Fibroblast of peridontal ligament (primary cell): ENCODE results near the gene CDK5RAP1.
"Not testable (repeated sequence)": the region's sequence is repeated elsewhere in the genome, so short reads cannot be mapped to it uniquely, and the experiment has no call there.

ENCODE experiments used
- DNase-seq: peaks from one replicate; pipeline ENCODE4 v3.0.0-alpha.2; 2010; ENCODE audit errors: extremely low read depth

The CDK5RAP1 gene

DNA sequence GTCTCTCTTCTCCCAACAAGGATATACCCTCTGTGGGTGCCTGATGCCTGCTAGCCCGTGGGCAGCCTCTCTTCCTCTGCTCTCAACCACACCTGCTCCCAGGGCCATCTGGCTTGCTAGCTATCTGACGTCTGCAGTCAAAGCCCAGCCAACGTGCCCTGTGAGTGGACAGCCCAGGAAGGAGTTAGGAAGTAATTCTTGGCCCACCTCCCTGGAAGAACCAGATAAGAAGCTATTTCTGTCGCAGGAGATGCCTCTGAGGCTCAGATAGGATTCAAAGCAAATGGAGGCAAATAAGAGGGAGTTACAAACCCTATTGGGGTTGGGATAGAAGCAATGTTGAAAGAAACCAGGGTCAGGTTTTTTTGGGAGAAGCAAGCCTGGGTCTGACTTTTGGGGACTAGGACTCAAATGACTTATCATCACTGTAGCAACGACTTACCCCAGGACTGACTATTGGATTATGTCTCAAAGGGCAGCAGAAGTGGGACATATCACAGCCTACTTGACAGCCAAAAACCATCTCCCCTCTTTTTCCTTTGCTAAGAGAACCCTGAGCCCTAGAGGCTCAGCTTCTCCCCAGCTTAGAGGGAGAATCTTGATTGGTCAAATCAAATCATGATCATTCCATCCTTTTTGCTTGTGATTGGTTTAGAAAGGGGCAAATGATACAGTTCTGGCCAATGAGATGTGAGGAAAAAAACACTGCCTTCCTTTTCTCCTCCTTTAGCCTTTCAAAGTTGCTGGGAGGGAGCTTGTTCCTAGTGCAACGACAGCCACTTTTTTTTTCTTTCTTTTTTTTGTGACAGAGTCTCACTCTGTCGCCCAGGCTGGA, 18.0 kb upstream of the CDK5RAP1 start:
- DNase-seq, result no peak

DNA sequence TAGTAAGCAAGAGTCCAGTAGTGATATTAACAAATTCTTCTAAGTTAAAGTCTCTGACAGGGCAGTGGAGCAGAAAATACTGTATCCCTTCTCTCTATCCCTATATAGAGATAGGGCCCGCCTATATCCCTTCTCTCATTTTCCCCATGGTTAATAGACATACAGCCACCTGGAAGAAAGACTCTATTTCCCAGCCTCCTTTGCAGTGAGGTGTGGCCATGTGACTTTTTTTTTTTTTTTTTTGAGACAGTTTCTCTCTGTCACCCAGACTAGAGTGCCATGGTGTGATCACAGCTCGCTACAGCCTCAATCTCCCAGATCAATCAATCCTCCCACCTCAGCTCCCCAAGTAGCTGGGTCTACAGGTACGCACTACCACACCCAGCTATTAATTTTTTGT, 16.7 kb upstream of the CDK5RAP1 start:
- DNase-seq, result no peak

DNA sequence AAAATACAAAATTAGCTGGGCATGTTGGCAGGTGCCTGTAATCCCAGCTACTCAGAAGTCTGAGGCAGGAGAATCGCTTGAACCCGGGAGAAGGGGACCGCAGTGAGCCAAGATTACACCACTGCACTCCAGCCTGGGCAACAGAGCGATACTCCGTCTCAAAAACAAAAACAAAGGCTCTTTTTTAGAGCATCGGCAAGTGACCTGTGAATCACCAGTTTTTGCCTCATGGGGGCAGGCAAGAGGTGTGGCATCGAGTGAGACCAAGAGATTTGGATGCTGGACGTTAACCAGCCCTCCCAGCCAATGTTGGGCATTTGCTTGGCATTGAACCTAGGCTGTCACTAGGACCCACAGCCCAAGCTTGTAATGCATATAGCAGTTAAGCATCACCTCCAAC, 14.6 kb upstream of the CDK5RAP1 start:
- peak; percentile 57 for DNase-seq

DNA sequence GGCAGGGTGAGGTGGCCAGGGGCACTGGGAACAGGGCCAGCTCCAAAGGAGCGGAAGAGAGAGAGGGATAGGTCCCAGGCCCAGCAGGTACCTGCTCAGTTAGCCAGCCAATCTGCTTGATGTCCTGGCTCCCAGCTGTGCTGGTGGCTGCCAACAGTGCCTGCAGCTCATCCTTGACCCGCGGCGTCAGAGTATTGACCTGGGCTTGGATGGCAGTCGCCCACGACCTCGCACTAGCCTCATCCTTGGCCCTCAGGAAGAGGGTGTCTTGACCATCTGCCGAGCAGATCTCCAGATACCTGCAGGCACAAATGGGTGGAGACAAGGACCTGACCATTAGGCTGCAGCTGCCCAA, 11.1 kb upstream of the CDK5RAP1 start:
- no peak for DNase-seq

- no peak for DNase-seq
These were observed 10.6 kb upstream of the CDK5RAP1 start for GRCh38 chr20:33411711-33412483.

GRCh38 chr20:33411242-33411641, 9.9 kb upstream of the CDK5RAP1 start:
- no peak for DNase-seq

- no peak for DNase-seq
These were observed 8.9 kb upstream of the CDK5RAP1 start for GRCh38 chr20:33410081-33410742.

DNA sequence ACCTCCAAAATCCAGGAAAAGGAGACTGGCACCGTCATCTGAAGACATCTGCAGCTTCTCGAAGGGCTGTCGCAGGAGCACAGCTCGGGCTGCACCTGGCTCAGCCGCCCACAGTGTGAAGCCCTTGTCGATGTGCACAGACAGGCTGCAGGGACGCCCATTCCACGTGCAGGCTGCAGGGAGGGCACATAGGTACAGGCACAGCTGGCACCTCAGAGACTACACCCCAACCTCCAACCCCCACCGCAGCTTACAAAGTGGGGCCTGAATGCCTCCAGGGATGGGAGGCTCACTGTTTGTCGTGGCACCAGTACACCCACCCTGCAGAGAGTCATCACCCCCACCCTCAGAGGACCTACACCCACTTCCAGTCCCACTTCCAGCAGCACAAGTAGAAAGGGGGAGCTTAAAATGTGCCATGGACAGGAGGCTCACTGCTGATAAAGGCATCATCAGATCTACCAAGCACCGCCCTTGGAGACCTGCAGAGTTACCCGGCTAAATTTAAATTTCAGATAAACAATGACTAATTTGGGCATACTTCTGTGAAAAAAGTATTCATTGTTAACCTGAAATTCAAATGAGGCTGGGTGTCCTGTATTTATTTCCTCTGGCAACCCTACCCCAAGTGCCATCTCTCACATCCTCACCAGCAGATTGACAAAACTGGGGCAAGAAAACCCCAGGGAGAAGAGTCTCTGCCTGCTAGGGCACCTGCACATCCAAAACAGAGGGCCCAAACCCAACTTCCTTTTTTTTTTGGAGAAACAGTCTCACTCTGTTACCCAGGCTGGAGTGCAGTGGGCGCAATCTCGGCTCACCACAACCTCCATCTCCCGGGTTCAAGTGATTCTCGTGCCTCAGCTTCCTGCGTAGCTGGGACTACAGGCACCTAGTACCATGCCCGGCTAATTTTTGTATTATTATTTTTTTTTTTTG, 7.7 kb upstream of the CDK5RAP1 start:
- DNase-seq, result no peak

- no peak for DNase-seq
These were observed 7.0 kb upstream of the CDK5RAP1 start for GRCh38 chr20:33408313-33408712.

DNA sequence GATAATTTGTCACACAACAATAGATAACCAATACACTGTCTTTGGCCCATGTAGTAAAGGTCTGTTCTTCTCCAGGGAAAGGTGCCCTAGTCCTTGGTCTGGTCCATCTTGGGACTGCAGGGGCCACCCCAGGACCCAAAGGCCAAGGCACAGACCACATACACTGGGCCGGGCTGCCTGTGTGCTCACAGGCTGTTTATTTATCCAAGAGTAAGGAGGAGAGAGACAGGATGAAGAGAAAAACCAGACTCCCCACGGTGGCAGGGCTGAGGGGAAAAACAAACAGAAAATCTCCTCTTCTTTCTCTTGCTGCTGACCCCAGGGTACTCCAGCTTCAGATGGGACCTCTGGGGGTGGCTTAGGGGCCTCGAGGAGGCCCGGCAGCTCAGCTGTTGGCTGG, 6.5 kb upstream of the CDK5RAP1 start:
- no peak for DNase-seq

GRCh38 chr20:33407251-33407650, 5.9 kb upstream of the CDK5RAP1 start:
- DNase-seq, result no peak

DNA sequence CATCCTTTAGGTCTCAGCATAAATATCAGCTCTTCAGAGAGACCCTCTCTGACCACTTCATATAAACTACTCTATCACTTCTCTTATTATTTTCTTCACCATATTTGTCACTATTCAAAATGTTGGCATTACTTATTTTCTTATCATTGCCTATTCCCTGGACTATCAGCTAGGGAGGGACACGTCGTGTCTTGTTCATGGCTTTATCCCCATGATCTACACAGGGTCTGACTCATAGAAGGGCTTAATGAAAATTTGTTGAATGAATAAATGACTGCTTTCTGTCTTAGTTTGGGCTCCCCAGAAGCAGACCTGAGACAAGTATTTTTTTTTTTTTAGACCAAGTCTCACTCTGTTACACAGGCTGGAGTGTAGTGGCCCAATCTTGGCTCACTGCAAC, 3.0 kb upstream of the CDK5RAP1 start:
- no peak for DNase-seq

GRCh38 chr20:33401921-33402369, 626 bp upstream of the CDK5RAP1 start:
- DNase-seq, result no peak

- no peak for DNase-seq
These were observed 521 bp downstream of the CDK5RAP1 start for GRCh38 chr20:33400812-33401183.

DNA sequence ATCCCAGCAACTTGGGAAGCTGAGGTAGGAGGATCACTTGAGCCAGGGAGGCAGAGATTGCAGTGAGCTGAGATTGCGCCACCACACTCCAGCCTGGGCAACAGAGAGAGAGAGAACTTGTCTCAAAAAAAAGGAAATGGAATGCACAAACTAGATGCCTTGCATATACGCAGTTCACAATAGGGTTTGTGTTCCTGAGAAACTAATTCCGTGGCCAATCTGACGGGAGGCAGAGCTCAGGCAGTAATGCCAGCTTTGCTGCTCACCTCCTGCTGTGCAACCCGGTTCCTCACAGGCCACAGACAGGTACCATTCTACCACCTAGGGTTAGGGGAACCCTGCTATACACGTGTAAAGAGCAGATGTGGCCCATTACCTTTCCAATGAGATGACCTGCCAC, 1.4 kb downstream of the CDK5RAP1 start:
- no peak for DNase-seq

DNA sequence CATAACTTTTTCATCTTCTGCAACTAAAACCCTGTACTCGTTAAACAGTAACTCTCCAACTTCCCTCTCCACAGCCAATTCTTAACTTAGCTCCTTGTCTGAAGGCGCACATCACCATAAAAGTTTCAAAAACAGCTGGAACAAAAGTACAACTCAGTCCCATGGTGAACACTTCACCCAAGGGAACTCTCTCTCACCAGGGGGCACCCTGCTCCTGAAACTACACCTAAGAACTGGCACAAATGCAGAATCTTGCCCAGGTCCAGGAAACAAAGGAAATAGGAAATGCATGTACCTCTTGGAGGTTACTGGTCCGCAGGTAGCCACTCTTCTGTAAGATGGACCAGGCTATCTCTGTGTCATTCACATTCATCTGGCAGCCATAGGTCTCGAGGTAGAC, 6.6 kb downstream of the CDK5RAP1 start:
- DNase-seq, result no peak

DNA sequence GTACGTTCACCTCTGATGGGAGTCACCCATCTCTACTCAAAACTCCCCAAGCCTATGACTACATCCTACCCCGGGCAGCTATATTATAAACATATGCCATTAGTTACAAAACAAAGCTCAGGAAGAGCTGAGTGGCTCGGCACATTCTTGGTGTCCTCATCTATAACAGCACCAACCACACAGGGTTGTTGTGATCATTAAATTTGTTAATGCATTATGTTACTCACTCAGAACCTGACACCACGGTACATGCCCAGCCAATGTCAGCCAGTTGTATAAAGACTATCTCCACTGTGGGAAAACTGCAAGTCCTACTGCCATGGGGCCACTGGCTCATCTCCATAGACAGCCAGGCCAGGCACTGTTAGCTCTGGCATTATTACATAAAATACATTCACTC, 7.7 kb downstream of the CDK5RAP1 start:
- DNase-seq, result peak; percentile 9

DNA sequence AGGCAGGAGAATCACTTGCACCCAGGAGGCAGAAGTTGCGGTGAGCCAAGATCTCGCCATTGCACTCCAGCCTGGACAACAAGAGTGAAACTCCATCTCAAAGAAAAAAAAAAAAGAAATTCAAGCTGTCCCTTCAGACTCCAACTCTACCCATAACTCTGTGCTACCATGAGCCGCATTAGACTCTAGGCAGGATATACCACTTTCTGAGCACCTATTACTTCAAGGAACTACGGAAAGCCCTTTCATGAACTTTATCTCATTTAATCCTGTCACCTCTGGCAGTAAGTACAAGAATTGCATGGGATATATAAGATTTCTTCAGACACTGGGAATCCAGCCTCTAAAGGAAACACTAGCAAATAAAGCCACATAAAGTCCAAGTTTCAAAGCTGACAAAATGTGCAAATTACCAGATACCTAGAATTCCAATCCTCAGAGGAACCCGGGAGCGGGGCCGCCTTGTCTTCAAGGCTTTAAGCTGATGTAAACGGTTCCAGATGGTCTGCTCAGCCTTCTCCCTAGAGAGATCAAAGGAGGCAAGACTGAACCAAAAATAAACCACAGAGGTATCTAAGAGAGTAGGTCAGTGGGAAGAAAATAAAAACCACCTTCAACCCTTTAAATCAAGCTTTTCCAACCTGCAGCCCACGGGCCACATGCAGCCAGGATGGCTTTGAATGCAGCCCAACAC, 9.4 kb downstream of the CDK5RAP1 start:
- peak; percentile 93 for DNase-seq

DNA sequence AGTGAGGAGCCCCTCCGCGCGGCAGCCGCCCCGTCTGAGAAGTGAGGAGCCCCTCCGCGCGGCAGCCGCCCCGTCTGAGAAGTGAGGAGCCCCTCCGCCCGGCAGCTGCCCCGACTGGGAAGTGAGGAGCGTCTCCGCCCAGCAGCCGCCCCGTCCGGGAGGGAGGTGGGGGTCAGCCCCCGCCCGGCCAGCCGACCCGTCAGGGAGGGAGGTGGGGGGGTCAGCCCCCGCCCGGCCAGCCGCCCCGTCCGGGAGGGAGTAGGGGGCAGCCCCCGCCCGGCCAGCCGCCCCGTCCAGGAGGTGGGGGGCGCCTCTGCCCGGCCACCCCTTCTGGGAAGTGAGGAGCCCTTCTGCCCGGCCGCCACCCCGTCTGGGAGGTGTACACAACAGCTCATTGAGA, 12.0 kb downstream of the CDK5RAP1 start:
- not testable (repeated sequence) for DNase-seq

- no peak for DNase-seq
These were observed 13.1 kb downstream of the CDK5RAP1 start for GRCh38 chr20:33388268-33388667.

DNA sequence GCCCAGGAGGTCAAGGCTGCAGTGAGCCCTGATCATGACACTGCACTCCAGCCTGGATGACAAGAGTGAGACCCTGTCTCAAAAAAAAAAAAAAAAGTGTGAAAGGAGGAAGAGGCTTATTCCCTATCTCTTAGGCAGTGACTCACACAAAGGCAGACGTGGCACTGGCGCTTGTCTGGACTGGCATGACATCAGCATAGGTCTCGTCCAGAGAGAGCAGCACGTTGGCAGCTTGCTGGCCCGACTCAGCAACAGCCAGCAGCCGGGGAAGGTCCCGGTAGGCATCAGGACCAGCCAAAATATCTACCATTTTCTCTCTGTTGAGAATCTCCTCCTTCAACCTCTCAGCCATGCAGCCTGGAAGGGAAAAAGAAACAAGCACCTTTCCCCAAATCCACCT, 14.1 kb downstream of the CDK5RAP1 start:
- DNase-seq, result no peak
